Measurements from ENCODE around the gene P2RX3. TPM values are rescaled to one million over a fixed set of nuclear protein-coding genes. Genes with fewer than 3 reads are reported as not detected.
A peak's percentile ranks its signal among the peaks of the same experiment; 100 is the strongest.

The P2RX3 gene
- total RNA-seq, 1 experiment from 2014 or later: 0.15 TPM

DNA sequence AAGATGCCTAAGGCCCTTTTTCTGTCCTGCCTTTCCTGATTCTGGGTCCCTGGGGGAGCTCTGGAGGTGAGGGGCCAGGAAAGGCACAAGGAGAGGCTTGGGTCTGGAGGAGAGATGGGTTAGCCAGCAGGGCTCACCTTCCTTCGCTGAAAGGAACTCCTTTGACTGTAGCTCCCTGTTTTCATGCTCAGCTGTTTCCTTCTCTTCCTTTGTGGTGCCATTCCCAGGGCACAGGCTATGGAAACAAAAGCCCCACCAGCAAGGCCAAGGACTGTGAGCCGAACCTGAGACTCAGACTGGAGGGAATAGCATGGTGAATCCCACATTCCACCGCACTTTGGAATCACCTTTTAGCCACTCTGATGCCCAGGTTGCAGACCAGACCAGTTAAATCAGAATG, 78.3 kb downstream of the P2RX3 start:
- no peaks in the 10 kb centered on the region for H3K79me2 ChIP-seq (ENCODE audit: insufficient read depth, low read length)
- no peak overlapping the region for H3K18ac ChIP-seq (ENCODE audit: insufficient read length, low read depth, low read length)
- no peak overlapping the region for H3K4me2 ChIP-seq (ENCODE audit: insufficient read depth, insufficient read length, low read length)
- no peak overlapping the region for H2BK15ac ChIP-seq (ENCODE audit: low read depth, low read length)
- no peak overlapping the region for H2AFZ ChIP-seq (ENCODE audit: low read length)
- no peaks in the 10 kb centered on the region for H3K23me2 ChIP-seq (ENCODE audit: insufficient read length, low read depth, low read length, poor library complexity, severe bottlenecking)
- no CpG with 5 or more reads among the region's 3 CpGs for WGBS (ENCODE audit: extremely low coverage, insufficient read length, low lambda C conversion rate)
- H3K4ac ChIP-seq (ENCODE audit: low read depth, low read length): no peak overlapping the region
- H3K23ac ChIP-seq (ENCODE audit: insufficient read length, low read depth, low read length): no peak overlapping the region
- no peak overlapping the region for H3T11ph ChIP-seq (ENCODE audit: low read length)
- no peak overlapping the region for H2BK12ac ChIP-seq (ENCODE audit: insufficient read length, low read depth, low read length)
- no peak overlapping the region for H3K9ac ChIP-seq (ENCODE audit: extremely low read depth, insufficient read length, low read length)
- H4K20me1 ChIP-seq (ENCODE audit: control insufficient read depth, insufficient read depth, insufficient read length): no peaks in the 10 kb centered on the region
- no peak overlapping the region for H3K14ac ChIP-seq (ENCODE audit: insufficient read depth, low read length)
- no peak for DNase-seq
- peak overlapping the region in 2 of 3 experiments; percentile 25 to 57; a peak in 2 of 7 replicates for H3K27ac Mint-ChIP-seq
- H3K4me1 ChIP-seq (ENCODE audit: insufficient read depth, low read length): no peaks in the 10 kb centered on the region; the same call in 1 of the 2 replicates
- no peaks in the 10 kb centered on the region for H3K9me3 ChIP-seq (ENCODE audit: control insufficient read depth, low read depth, low read length)
- no peak overlapping the region for H2BK5ac ChIP-seq (ENCODE audit: insufficient read length, low read length)
- no peak overlapping the region for H4K5ac ChIP-seq (ENCODE audit: insufficient read length, low read depth, low read length)
- H2BK120ac ChIP-seq (ENCODE audit: low read depth, low read length, poor library complexity, severe bottlenecking): no peak overlapping the region
- H4K91ac ChIP-seq (ENCODE audit: insufficient read length, low read depth, low read length): no peak overlapping the region
- H3K79me1 ChIP-seq (ENCODE audit: insufficient read depth, low read depth, low read length, poor library complexity, severe bottlenecking): no peaks in the 10 kb centered on the region
- peaks cover 30 to 56% (median 47%) of the 10 kb centered on the region in 3 experiments for H3K36me3 Mint-ChIP-seq (ENCODE audit: insufficient read depth in 1 of 3, low read depth in 3 of 3)
- H2BK20ac ChIP-seq (ENCODE audit: low read depth, low read length, poor library complexity, severe bottlenecking): no peak overlapping the region
- no peak overlapping the region for H2AK5ac ChIP-seq (ENCODE audit: insufficient read length, low read length)
- no peak overlapping the region for H3K27ac ChIP-seq (ENCODE audit: insufficient read length, low read depth, low read length)
- no peaks in the 10 kb centered on the region for H3K27me3 Mint-ChIP-seq (ENCODE audit: low read depth)
- no peak overlapping the region for H3K56ac ChIP-seq (ENCODE audit: insufficient read length, low read depth, low read length)
- TF ChIP-seq, protein P1, sequence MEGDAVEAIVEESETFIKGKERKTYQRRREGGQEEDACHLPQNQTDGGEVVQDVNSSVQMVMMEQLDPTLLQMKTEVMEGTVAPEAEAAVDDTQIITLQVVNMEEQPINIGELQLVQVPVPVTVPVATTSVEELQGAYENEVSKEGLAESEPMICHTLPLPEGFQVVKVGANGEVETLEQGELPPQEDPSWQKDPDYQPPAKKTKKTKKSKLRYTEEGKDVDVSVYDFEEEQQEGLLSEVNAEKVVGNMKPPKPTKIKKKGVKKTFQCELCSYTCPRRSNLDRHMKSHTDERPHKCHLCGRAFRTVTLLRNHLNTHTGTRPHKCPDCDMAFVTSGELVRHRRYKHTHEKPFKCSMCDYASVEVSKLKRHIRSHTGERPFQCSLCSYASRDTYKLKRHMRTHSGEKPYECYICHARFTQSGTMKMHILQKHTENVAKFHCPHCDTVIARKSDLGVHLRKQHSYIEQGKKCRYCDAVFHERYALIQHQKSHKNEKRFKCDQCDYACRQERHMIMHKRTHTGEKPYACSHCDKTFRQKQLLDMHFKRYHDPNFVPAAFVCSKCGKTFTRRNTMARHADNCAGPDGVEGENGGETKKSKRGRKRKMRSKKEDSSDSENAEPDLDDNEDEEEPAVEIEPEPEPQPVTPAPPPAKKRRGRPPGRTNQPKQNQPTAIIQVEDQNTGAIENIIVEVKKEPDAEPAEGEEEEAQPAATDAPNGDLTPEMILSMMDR (conservative IDR thresholded peaks at IDR 0.05): no peak
- peaks cover 8 to 16% of the 10 kb centered on the region in 2 experiments for H3K4me1 Mint-ChIP-seq
- H3K9me3 Mint-ChIP-seq: no peaks in the 10 kb centered on the region
- no peak overlapping the region for H3K4me3 Mint-ChIP-seq
- H4K8ac ChIP-seq (replicated peaks; ENCODE audit: insufficient read length, low read depth, low read length): no peak overlapping the region
- H3K27me3 ChIP-seq (ENCODE audit: insufficient read depth, low read length): no peaks in the 10 kb centered on the region

Measured in H9 (cell line).